Measurements from ENCODE around the gene ABLIM2.

- TF ChIP-seq CTCF (IDR thresholded peaks at IDR 0.05; ENCODE audit: poor library complexity, severe bottlenecking) (no peak), MXI1 (conservative IDR thresholded peaks at IDR 0.05; ENCODE audit: poor library complexity, severe bottlenecking) (no peak), REST (IDR thresholded peaks at IDR 0.05; ENCODE audit: borderline replicate concordance) (no peak), POLR2AphosphoS5 (IDR thresholded peaks at IDR 0.05) (no peak), EP300 (conservative IDR thresholded peaks at IDR 0.05; ENCODE audit: poor library complexity, severe bottlenecking) (no peak), EZH2 (IDR thresholded peaks at IDR 0.05; ENCODE audit: borderline replicate concordance, insufficient read depth, low read length, poor library complexity, severe bottlenecking) (no peak), RAD21 (conservative IDR thresholded peaks at IDR 0.05) (no peak), SMC3 (conservative IDR thresholded peaks at IDR 0.05; ENCODE audit: poor library complexity) (no peak)
Measured at GRCh38 chr4:8113611-8114377, 44.8 kb downstream of the ABLIM2 start.

Measured in neural cell (in vitro differentiated cells).